Measurements from ENCODE around the gene RPL37A.

RPL37A gene

DNA sequence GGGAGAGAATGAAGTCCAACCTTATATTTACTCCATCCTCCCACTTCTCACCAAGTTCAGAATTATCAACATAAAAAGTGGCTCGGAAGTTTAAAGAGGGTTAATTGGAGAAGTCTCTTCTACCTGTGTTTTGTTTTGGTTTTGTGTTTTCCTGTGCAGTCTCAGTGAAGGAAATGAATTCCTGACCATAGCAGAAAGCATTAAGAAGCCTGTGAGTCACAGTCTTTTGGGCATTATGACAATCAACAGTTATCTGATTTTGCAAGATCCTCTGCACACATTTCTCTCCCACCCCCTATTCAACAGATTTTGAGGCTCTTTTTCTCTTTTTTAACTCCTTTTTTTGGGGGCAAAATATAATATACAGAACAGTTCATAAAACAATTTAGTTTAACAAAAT, 8.6 kb upstream of the RPL37A start:
- no peak for DNase-seq (ENCODE audit: low read depth in 2 of 2)

DNA sequence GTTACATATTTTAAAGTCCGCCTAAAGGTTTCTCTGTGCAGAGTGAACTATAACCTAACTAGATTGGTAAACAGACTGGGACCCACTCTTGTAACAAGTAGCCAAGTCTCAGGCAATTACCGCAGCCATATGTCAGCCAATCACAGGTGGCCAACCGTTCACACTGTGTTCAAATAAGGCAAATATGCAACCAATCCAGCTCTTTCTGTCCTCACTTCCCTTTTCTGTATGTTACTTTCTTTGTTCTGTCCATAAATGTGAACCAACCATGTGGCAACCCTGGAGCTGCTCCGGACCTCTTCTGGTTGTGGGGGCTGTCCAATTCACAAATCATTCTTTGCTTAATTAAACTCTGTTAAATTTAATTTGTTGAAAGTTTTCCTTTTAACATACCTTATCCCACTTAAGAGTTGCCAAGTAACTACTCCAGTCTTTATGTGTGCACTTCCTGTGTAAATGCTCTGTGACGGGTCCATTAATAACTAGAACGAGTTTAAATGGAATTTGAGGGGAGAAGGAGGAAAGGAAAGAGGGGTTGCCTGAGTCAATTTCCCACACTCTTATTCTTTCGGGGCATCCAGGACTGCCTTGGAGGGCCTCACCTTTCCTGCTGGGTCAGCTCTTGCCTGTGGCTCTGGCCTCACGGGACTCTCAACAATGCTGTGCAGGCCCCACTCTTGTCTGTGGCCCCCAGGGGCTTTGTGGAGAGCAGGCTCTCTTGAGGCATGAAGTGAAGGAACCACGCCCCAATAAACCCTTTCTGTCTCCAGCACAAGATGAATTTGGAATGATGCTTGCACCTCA, 6.6 kb upstream of the RPL37A start:
- DNase-seq (ENCODE audit: low read depth in 2 of 2), result no peak

GRCh38 chr2:216492597-216493333, 5.9 kb upstream of the RPL37A start:
- DNase-seq (ENCODE audit: low read depth in 2 of 2), result no peak

GRCh38 chr2:216493334-216493685, 5.3 kb upstream of the RPL37A start:
- no peak for DNase-seq (ENCODE audit: low read depth in 2 of 2)

GRCh38 chr2:216495656-216496055, 3.0 kb upstream of the RPL37A start:
- no peak for DNase-seq (ENCODE audit: low read depth in 2 of 2)

GRCh38 chr2:216497382-216498069, 1.1 kb upstream of the RPL37A start:
- no peak for DNase-seq (ENCODE audit: low read depth in 2 of 2)

GRCh38 chr2:216498070-216498378, 620 bp upstream of the RPL37A start:
- no peak for DNase-seq (ENCODE audit: low read depth in 2 of 2)

GRCh38 chr2:216499641-216500218, 1.1 kb downstream of the RPL37A start:
- DNase-seq (ENCODE audit: low read depth in 2 of 2), result no peak

DNA sequence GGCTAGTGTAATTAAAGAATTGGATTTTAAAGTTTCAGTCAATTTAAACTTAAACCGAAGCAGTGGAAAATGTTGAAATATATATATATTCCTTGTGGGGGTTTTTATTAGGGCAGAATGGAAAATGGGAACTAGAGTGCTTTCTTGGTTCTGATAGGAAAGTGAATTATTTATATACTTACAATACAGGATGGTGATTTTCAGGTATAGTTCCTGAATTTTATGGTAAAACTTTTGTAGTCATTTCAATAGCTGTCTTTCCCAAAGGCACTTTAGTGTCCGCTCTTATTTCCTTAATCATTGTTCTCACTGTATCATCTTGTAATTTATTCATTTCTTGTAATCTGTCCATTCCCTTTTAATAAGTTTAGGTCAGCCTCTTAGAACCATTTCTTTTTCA, 1.9 kb downstream of the RPL37A start:
- no peak for DNase-seq (ENCODE audit: low read depth in 2 of 2)

GRCh38 chr2:216501854-216502253, 3.2 kb downstream of the RPL37A start:
- DNase-seq (ENCODE audit: low read depth in 2 of 2), result no peak

- DNase-seq (ENCODE audit: low read depth in 2 of 2), result no peak
Observed at GRCh38 chr2:216502381-216503158, 3.9 kb downstream of the RPL37A start.

DNA sequence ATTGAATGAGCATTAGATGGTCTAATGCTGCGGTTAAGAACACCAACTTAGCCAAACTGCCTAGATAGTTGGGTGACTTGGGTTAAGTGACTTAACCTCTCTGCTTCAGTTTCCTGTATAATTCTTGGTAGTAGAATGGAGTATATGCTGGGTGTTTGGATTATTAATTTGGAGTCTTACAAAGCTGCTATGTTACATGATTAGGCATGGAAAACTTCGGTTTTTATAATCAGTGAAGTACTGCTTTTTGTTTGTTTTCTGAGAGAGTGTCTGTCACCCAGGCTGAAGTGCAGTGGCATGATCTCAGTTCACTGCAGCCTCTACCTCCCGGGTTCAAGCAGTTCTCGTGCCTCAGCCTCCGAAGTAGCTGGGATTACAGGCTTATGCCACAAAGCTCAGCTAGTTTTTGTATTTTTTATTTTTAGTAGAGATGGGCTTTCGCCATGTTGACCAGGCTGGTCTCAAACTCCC, 4.5 kb downstream of the RPL37A start:
- no peak for DNase-seq (ENCODE audit: low read depth in 2 of 2)

DNA sequence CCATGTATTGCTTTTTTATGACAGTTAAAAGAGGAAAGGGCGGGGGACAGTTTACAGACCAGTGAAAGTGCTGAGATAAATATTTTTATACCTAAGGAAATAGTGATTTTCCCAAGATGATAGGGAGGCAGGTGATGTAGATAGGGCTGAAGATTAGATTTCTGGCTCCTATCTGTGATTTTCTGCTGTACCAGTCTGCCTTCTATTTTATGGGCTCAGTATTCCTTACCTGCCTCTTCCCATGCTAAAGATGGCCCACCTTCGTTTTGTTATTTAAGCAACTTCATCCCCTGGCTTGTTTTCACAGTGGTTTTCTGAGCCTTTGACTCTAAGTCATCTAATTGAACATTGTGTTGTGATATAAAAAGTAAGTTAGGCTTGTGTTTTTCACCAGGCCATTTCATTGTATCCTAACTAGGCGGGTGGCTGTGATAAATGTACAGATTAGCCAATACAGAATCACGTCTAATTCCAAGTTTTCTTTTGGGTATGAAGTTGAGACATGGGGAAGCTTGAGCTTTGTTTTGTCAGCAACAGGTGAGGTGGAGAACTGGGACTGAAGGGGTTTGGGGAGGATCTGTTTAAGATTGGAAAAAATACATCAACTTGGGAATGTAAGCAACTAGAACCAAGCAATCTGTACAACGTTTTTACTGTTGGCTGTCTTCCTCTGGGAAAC, 5.2 kb downstream of the RPL37A start:
- no peak for DNase-seq (ENCODE audit: low read depth in 2 of 2)

DNA sequence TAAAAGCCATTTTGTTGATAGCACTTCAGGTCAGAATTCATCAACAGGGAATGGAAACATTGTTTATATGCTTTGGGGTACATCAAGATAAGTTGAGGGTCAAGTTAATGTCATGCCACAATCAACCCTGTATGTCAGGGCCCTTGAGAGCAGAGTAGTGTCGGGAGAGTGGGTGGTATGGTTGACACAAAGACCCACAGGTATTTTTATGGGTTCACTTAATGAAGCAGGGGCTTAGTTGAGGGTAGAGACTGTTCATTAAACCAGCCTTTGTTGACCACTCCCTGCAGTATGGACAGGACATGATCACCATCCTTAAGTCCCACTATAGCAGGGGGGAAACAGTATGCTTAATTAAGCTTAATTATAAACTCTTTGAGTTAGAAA, 5.7 kb downstream of the RPL37A start:
- no peak for DNase-seq (ENCODE audit: low read depth in 2 of 2)

GRCh38 chr2:216505133-216506106, 6.8 kb downstream of the RPL37A start:
- DNase-seq (ENCODE audit: low read depth in 2 of 2), result no peak

DNA sequence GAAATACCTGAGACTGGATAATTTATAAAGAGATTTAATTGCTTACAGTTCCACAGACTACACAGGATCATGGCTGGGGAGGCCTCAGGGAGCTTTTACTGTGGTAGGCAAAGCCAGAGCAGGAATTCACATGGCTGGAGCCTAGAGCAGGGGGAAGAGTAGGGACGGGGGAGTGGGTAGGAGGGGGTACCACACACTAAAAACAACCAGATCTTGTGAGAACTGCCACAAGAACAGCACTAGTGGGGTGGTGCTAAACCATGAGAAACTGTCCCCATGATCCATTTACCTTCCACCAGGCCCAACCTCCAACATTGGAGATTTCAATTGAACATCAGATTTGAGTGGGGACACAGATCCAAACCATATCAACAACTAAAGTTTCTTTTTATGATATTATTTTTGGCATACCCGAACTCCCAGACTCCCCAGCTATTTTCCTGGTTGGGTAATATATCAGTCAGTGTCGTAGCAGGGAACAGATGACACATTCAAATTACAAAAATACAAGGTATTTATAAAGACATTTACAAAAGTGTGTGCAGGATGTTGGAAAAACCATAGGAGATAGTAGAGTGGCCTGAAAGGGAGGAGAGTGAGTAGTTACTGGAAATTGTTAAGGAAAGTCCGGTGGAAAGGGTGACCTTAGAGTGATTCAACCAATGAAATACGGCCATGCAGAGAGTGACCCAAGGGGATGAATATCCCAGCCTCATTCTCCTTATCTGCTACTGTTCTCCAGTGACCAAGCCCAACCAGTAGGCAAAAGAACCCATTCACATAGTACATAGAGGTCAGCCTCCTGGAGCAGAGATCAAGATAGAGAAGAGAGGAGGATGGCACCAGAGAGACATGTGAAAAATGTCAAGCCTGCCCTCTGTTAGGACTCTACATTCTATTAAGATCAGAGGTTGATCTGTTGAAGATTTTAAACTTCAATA, 8.8 kb downstream of the RPL37A start:
- no peak for DNase-seq (ENCODE audit: low read depth in 2 of 2)

DNA sequence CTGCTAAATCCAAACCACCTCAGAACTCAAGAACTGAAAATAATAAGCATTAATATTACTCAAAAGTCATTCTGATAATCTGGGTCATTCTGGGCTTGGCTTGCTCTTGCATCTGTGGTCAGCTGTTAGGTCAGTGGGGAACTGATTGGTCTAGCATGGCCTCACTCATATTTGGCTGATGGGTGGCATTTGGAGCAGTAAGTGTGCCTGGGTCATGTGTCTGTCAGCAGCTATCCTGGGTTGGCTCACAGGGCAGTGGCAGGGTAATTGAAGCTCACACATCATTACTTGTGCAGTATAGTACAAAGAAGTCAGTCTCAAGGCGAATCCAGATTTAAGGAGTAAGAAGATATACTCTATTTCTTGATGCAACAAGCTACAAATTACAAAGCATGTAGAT, 9.6 kb downstream of the RPL37A start:
- no peak for DNase-seq (ENCODE audit: low read depth in 2 of 2)

DNA sequence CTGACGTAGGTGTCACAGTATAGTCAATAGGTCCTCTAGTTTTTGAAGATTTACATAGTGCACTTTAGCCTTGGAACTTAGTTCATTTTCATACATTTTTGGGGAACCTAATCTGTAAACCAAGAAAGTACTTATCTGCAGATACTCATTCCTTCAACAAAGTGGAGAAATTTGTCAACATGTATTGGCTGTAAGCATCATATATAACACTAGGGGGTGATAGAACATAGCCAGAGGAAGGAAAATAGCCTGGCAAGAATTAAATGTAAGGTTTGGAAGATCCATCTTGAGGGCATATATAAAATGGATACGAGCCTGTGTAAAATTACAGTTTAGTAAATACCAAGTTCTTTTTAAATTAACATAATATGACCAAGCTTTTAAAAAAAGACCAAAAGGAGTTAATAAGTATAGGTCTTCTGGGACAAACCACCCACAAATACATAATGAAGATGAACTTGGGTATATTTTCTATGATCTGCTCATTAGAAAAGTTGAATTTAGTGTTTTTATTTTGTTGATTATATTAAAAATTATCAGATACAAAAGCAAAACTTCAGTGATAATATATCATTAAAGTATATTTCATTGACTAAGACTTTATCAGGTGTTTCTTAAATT, 18.2 kb downstream of the RPL37A start:
- no peak for DNase-seq (ENCODE audit: low read depth in 2 of 2)
